Stimulated activated CD8-positive, alpha-beta memory T cell treated with anti-CD3 and anti-CD28 coated beads, Interleukin-12 subunit alpha, Interleukin-12 subunit beta, amount 100 ng/mL, for 24 hours (primary cell): ENCODE measurements around the gene ECE1.

Experiments
- DNase-seq: peaks from one replicate; pipeline ENCODE4 v3.0.0-alpha.2; 2020; ENCODE audit errors: extremely low read depth

Gene ECE1

GRCh38 chr1:21254335-21254951, 35.8 kb downstream of the ECE1 start:
- no peak for DNase-seq

GRCh38 chr1:21251773-21252471, 38.3 kb downstream of the ECE1 start:
- no peak for DNase-seq

- DNase-seq = no peak
Observed at GRCh38 chr1:21249940-21250493, 40.2 kb downstream of the ECE1 start.

GRCh38 chr1:21247892-21248715, 42.2 kb downstream of the ECE1 start:
- DNase-seq = no peak

GRCh38 chr1:21246905-21247642, 43.2 kb downstream of the ECE1 start:
- no peak for DNase-seq

GRCh38 chr1:21245688-21246229, 44.5 kb downstream of the ECE1 start:
- no peak for DNase-seq

- no peak for DNase-seq
Observed at GRCh38 chr1:21244986-21245687, 45.1 kb downstream of the ECE1 start.

- no peak for DNase-seq
Observed at GRCh38 chr1:21244154-21244553, 46.1 kb downstream of the ECE1 start.

GRCh38 chr1:21242846-21243245, 47.4 kb downstream of the ECE1 start:
- no peak for DNase-seq

GRCh38 chr1:21241771-21242581, 48.3 kb downstream of the ECE1 start:
- no peak for DNase-seq

- no peak for DNase-seq
Observed at GRCh38 chr1:21240706-21241105, 49.6 kb downstream of the ECE1 start.

- DNase-seq = no peak
Observed at GRCh38 chr1:21239221-21239620, 51.0 kb downstream of the ECE1 start.

GRCh38 chr1:21238141-21238800, 52.0 kb downstream of the ECE1 start:
- no peak for DNase-seq

GRCh38 chr1:21237446-21238088, 52.7 kb downstream of the ECE1 start:
- no peak for DNase-seq

GRCh38 chr1:21236178-21236577, 54.1 kb downstream of the ECE1 start:
- DNase-seq = no peak

- no peak for DNase-seq
Observed at GRCh38 chr1:21234779-21235178, 55.5 kb downstream of the ECE1 start.

- DNase-seq = no peak
Observed at GRCh38 chr1:21233490-21233889, 56.8 kb downstream of the ECE1 start.

GRCh38 chr1:21232044-21232443, 58.2 kb downstream of the ECE1 start:
- no peak for DNase-seq
